ENCODE measurements around the gene ZNF236.

- TF ChIP-seq REL (CRISPR knock-in tag; conservative IDR thresholded peaks at IDR 0.05) = no peak
- no peak for TF ChIP-seq RAD21 (CRISPR knock-in tag; IDR thresholded peaks at IDR 0.05)
- no peak for TF ChIP-seq MAX (IDR thresholded peaks at IDR 0.05)
- TF ChIP-seq ZFAT (CRISPR knock-in tag; conservative IDR thresholded peaks at IDR 0.05) = no peak
- no peak for TF ChIP-seq TAF1 (CRISPR knock-in tag; IDR thresholded peaks at IDR 0.05)
- TF ChIP-seq MAF1 (CRISPR knock-in tag; IDR thresholded peaks at IDR 0.05; ENCODE audit: borderline replicate concordance) = no peak
- no peak for TF ChIP-seq MLXIP (CRISPR knock-in tag; IDR thresholded peaks at IDR 0.05; ENCODE audit: borderline replicate concordance)
Observed at GRCh38 chr18:76948345-76948744, 126.0 kb downstream of the ZNF236 start.
